ENCODE data around the gene KIF2B. TPM values are rescaled to one million over a fixed set of nuclear protein-coding genes. Genes with fewer than 3 reads are reported as not detected.
"Not testable (repeated sequence)": the region's sequence is repeated elsewhere in the genome, so short reads cannot be mapped to it uniquely, and the experiment has no call there.

KIF2B gene
- total and polyA plus RNA-seq, 4 donors: not detected

DNA sequence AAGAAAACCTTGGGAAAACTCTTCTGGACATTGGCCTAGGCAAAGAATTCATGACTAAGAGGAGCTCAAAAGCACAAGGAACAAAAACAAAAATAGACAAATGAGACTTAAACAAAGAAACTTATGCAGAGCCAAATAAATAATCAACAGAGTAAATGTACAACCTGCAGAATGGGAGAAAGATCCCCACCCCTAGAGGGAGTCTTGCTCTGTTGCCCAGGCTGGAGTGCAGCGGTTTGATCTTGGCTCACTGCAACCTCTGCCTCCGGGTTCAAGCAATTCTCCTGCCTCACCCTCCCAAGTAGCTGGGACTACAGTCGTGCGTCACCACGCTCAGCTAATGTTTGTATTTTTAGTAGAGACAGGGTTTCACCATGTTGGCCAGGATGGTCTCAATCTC is 48.4 kb downstream of the KIF2B start:
- H3K36me3 ChIP-seq (ENCODE audit: control insufficient read depth in 1 of 2, insufficient read depth in 2 of 2, low read length in 1 of 2); DNase-seq; intact Hi-C loops (cut with DNase I); H3K9me3 ChIP-seq (ENCODE audit: control insufficient read depth, low read length); H3K4me3 ChIP-seq (ENCODE audit: low read length in 2 of 2); H3K4me1 ChIP-seq (ENCODE audit: control insufficient read depth in 1 of 2, insufficient read depth in 2 of 2, low read length in 2 of 2); H3K27me3 ChIP-seq (ENCODE audit: control insufficient read depth in 1 of 2, insufficient read depth in 2 of 2, low read length in 1 of 2); ATAC-seq (ENCODE audit: low FRiP score); H3K27ac ChIP-seq (ENCODE audit: low read depth in 1 of 2, low read length in 2 of 2): not testable (repeated sequence)
- WGBS, 2 donors: 89 to 91% methylated on average over 5 of the region's 5 CpGs

All from aorta (tissue), 5 donors.